CD4-positive, alpha-beta T cell (primary cell): Measurements from ENCODE around the gene KRTAP19-6. TPM values are rescaled to one million over a fixed set of nuclear protein-coding genes. Genes with fewer than 3 reads are reported as not detected.

Experiments
- ATAC-seq: fragments of 200-7000 bp; cut with Tn5 transposase; one replicate; pipeline ENCODE4 v1.10.0; 2022; ENCODE audit warnings: mild to moderate bottlenecking; ENCODE audit not compliant: poor library complexity
- CTCF ChIA-PET: fragments of 350-600 bp; sonication (Branson Sonifier 250); formaldehyde crosslinking; loops from one replicate; lab custom pipeline; 2021; ENCODE audit warnings: antibody characterized with exemption, inconsistent platforms; lab: Charles Lee
- POLR2A ChIA-PET: fragments of 350-600 bp; sonication (Branson Sonifier 250); formaldehyde crosslinking; loops from one replicate; lab custom pipeline; 2021; ENCODE audit warnings: antibody characterized with exemption, inconsistent platforms; lab: Charles Lee
- DNase-seq, 14 experiments: peaks; one replicate each; pipeline ENCODE4 v3.0.0-alpha.2; 2013 to 2020; ENCODE audit warnings: mixed read lengths in 2 of 14
- H3K27ac ChIP-seq, 2 donors: one replicate each; pipeline versions ENCODE4 v1.5.1 to v1.7.0; 2013; ENCODE audit warnings: low read length in 2 of 2, low read depth in 1 of 2, mild to moderate bottlenecking in 1 of 2
- H3K27me3 ChIP-seq, 2 experiments: 1 replicate in 1 of 2; 2 replicates in 1 of 2; pipeline versions ENCODE4 v1.6.1 to v1.7.0; 2013; ENCODE audit warnings: low read length in 2 of 2, control low read depth in 1 of 2, mild to moderate bottlenecking in 1 of 2, moderate library complexity in 1 of 2; ENCODE audit not compliant: insufficient read depth in 2 of 2, control insufficient read depth in 1 of 2
- H3K36me3 ChIP-seq: one replicate; pipeline ENCODE4 v1.6.1; 2013; ENCODE audit warnings: low read length, control low read depth; ENCODE audit not compliant: insufficient read depth
- H3K4me1 ChIP-seq: one replicate; pipeline ENCODE4 v1.6.1; 2013; ENCODE audit warnings: low read length, control low read depth; ENCODE audit not compliant: insufficient read depth
- H3K4me3 ChIP-seq: one replicate; pipeline ENCODE4 v1.5.1; 2013; ENCODE audit warnings: mild to moderate bottlenecking, low read length, moderate library complexity
- H3K9me3 ChIP-seq, 2 experiments: 1 replicate in 1 of 2; 2 replicates in 1 of 2; pipeline versions ENCODE4 v1.6.1 to v1.7.0; 2013; ENCODE audit warnings: low read length in 2 of 2, mild to moderate bottlenecking in 2 of 2, control low read depth in 1 of 2, moderate library complexity in 1 of 2; ENCODE audit not compliant: control insufficient read depth in 1 of 2, insufficient read depth in 1 of 2
- H3K27ac Mint-ChIP-seq: one replicate; pipeline ENCODE4 v1.8.0; 2020; ENCODE audit warnings: mixed read lengths
- H3K27me3 Mint-ChIP-seq: one replicate; pipeline ENCODE4 v1.8.0; 2021; ENCODE audit warnings: mixed read lengths
- H3K36me3 Mint-ChIP-seq: one replicate; pipeline ENCODE4 v1.8.0; 2021; ENCODE audit warnings: low read depth, mixed read lengths
- H3K4me1 Mint-ChIP-seq: one replicate; pipeline ENCODE4 v1.8.0; 2021; ENCODE audit warnings: low read depth, mixed read lengths
- H3K4me3 Mint-ChIP-seq: one replicate; pipeline ENCODE4 v1.8.0; 2020; ENCODE audit warnings: mild to moderate bottlenecking, mixed read lengths
- H3K9me3 Mint-ChIP-seq: one replicate; pipeline ENCODE4 v1.8.0; 2020; ENCODE audit warnings: mixed read lengths
- CTCF ChIP-seq: fragments of 200-600 bp; IDR thresholded peaks from one replicate; pipeline ENCODE4 v1.8.0; 2022; ENCODE audit warnings: antibody characterized with exemption, mild to moderate bottlenecking
- intact Hi-C, 2 experiments: fragments of 100-400 bp; cut with DNase I in 1 of 2; cut with micrococcal nuclease in 1 of 2; formaldehyde crosslinking; loops; one replicate each; pipeline versions ENCODE4 v1.15.1 to v1.9.0; 2023 to 2025; cut with DNase I, micrococcal nuclease
- total RNA-seq, 174 experiments: library from RNA in 2 of 174; stranded (reverse) in 2 of 174; gene quantifications; one replicate each; pipeline ENCODE4 v1.2.3 and lab custom pipeline; 2021 to 2026

The KRTAP19-6 gene
- total RNA-seq, 2 experiments from 2014 or later, result not detected

- POLR2A ChIA-PET, result no interaction called here
Observed at GRCh38 chr21:30580132-30580531, 38.5 kb upstream of the KRTAP19-6 start.

GRCh38 chr21:30579346-30579745, 37.7 kb upstream of the KRTAP19-6 start:
- H3K27ac Mint-ChIP-seq, result no peak overlapping the region
- intact Hi-C loops, result no loop called here
- no peaks in the 10 kb centered on the region for H3K36me3 Mint-ChIP-seq
- ChIA-PET POLR2A (no interaction called here), CTCF (no interaction called here)
- no peak overlapping the region for H3K27ac ChIP-seq
- H3K27me3 ChIP-seq, result no peaks in the 10 kb centered on the region
- H3K4me3 Mint-ChIP-seq, result no peak overlapping the region
- no peaks in the 10 kb centered on the region for H3K36me3 ChIP-seq
- no peaks in the 10 kb centered on the region for H3K27me3 Mint-ChIP-seq
- no peak for TF ChIP-seq CTCF
- no peaks in the 10 kb centered on the region for H3K9me3 Mint-ChIP-seq
- H3K4me1 ChIP-seq, result no peaks in the 10 kb centered on the region
- DNase-seq, result no peak
- no peak for ATAC-seq
- H3K4me3 ChIP-seq, result no peak overlapping the region
- H3K4me1 Mint-ChIP-seq, result no peaks in the 10 kb centered on the region
- no peaks in the 10 kb centered on the region for H3K9me3 ChIP-seq

More at GRCh38 chr21:30580132-30580531, 38.5 kb upstream of the KRTAP19-6 start:
- H3K36me3 Mint-ChIP-seq, result no peaks in the 10 kb centered on the region
- no peaks in the 10 kb centered on the region for H3K27me3 Mint-ChIP-seq
- H3K27ac Mint-ChIP-seq, result no peak overlapping the region
- H3K9me3 ChIP-seq, result no peaks in the 10 kb centered on the region
- H3K27me3 ChIP-seq, result no peaks in the 10 kb centered on the region
- H3K4me3 Mint-ChIP-seq, result no peak overlapping the region
- no peaks in the 10 kb centered on the region for H3K36me3 ChIP-seq
- no peak overlapping the region for H3K27ac ChIP-seq
- no peaks in the 10 kb centered on the region for H3K4me1 Mint-ChIP-seq
- no peaks in the 10 kb centered on the region for H3K4me1 ChIP-seq
- no peaks in the 10 kb centered on the region for H3K9me3 Mint-ChIP-seq
- intact Hi-C loops, result no loop called here
- CTCF ChIA-PET, result no interaction called here
- no peak overlapping the region for H3K4me3 ChIP-seq
- no peak for TF ChIP-seq CTCF
- DNase-seq, result no peak
- no peak for ATAC-seq

GRCh38 chr21:30577766-30578165, 36.1 kb upstream of the KRTAP19-6 start:
- Histone ChIP-seq H3K36me3 (no peaks in the 10 kb centered on the region), H3K27me3 (no peaks in the 10 kb centered on the region), H3K4me1 (no peaks in the 10 kb centered on the region), H3K4me3 (no peak overlapping the region), H3K27ac (no peak overlapping the region), H3K9me3 (no peaks in the 10 kb centered on the region)
- H3K4me1 Mint-ChIP-seq, result no peaks in the 10 kb centered on the region
- POLR2A ChIA-PET, result no interaction called here
- CTCF ChIA-PET, result no interaction called here
- no peaks in the 10 kb centered on the region for H3K27me3 Mint-ChIP-seq
- H3K27ac Mint-ChIP-seq, result no peak overlapping the region
- ATAC-seq, result no peak
- H3K36me3 Mint-ChIP-seq, result no peaks in the 10 kb centered on the region
- DNase-seq, result no peak
- no peak overlapping the region for H3K4me3 Mint-ChIP-seq
- intact Hi-C loops, result no loop called here
- no peaks in the 10 kb centered on the region for H3K9me3 Mint-ChIP-seq
- no peak for TF ChIP-seq CTCF
